Naive B cell (primary cell): ENCODE data around the gene TLK2. TPM values are rescaled to one million over a fixed set of nuclear protein-coding genes. Genes with fewer than 3 reads are reported as not detected.
"Not testable (repeated sequence)": the region's sequence is repeated elsewhere in the genome, so short reads cannot be mapped to it uniquely, and the experiment has no call there.

Experiments
- ATAC-seq, 2 donors: fragments of 150-1000 bp; cut with Tn5 transposase; 2 replicates each; pipeline ENCODE4 v1.10.0; 2021; ENCODE audit warnings: low read depth in 2 of 2, mild to moderate bottlenecking in 2 of 2, moderate library complexity in 2 of 2
- DNase-seq: peaks from one replicate; pipeline ENCODE4 v3.0.0; 2022
- H3K27ac Mint-ChIP-seq, 6 donors: one replicate each; pipeline ENCODE4 v1.8.0; 2020 to 2022; ENCODE audit warnings: mild to moderate bottlenecking in 6 of 6, mixed read lengths in 6 of 6, moderate library complexity in 5 of 6, inconsistent platforms in 2 of 6
- H3K27me3 Mint-ChIP-seq, 3 donors: one replicate each; pipeline ENCODE4 v1.8.0; 2021 to 2022; ENCODE audit warnings: mixed read lengths in 3 of 3, mild to moderate bottlenecking in 1 of 3
- H3K36me3 Mint-ChIP-seq, 2 donors: one replicate each; pipeline ENCODE4 v1.8.0; 2020 to 2022; ENCODE audit warnings: mixed read lengths in 2 of 2, inconsistent platforms in 1 of 2, mild to moderate bottlenecking in 1 of 2
- H3K4me1 Mint-ChIP-seq, 3 donors: one replicate each; pipeline ENCODE4 v1.8.0; 2020 to 2022; ENCODE audit warnings: mixed read lengths in 3 of 3, inconsistent platforms in 1 of 3, mild to moderate bottlenecking in 1 of 3, moderate library complexity in 1 of 3
- H3K4me3 Mint-ChIP-seq, 8 donors: one replicate each; pipeline ENCODE4 v1.8.0; 2020 to 2022; ENCODE audit warnings: mild to moderate bottlenecking in 8 of 8, mixed read lengths in 8 of 8, moderate library complexity in 8 of 8, inconsistent platforms in 2 of 8
- H3K9me3 Mint-ChIP-seq, 7 donors: one replicate each; pipeline ENCODE4 v1.8.0; 2020 to 2022; ENCODE audit warnings: mixed read lengths in 7 of 7, mild to moderate bottlenecking in 5 of 7, inconsistent platforms in 2 of 7, moderate library complexity in 1 of 7
- polyA plus RNA-seq, 6 donors: library from polyadenylated mRNA; unstranded; fragments of 300-500 nt; fragmentation: Illumina TruSeq; gene quantifications; one replicate each; pipeline ENCODE4 v1.2.3, GENCODE V29; 2021; ENCODE audit warnings: low read depth in 6 of 6

TLK2 gene
- polyA plus RNA-seq = 10 to 100 TPM in 5 of 6 donors, 1 to 10 TPM in 1; 9.0 to 18.4 (median 14.3) TPM

GRCh38 chr17:62478424-62478879, at the start of gene TLK2:
TSS of gene TLK2 (plus strand) at chr17:62478825. CDS start at chr17:62481126, 2,301 bp downstream.
- Mint-ChIP-seq H3K9me3 (no peaks in the 10 kb centered on the region), H3K36me3 (no peaks in the 10 kb centered on the region), H3K4me3 (peak within 1 kb of the TSS; percentile 80 to 97 (median 92)), H3K27ac (peak within 1 kb of the TSS; percentile 94 to 98 (median 95)), H3K27me3 (no peaks in the 10 kb centered on the region), H3K4me1 (peaks cover 18 to 45% (median 29%) of the 10 kb centered on the region in 3 donors)
- ATAC-seq (peak; percentile 71 to 72), DNase-seq (peak; percentile 81)

DNA sequence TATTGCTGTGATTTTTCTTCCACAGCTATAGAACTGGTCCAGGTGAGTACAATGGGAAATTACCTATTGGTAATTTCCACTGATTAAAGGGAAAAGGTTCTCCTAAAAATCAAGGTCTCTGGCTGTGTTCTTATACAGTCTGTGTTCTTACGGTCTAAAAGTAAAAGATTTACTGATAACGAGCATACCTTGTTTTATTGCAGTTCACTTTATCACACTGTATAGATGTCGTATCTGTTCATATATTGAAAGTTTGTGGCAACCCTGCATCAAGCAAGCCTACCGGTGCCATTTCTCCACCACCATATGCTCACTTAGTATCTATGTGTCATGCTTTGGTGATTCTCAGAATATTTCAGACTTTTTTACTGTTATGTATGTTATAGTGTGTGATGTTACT, 43.4 kb upstream of the TLK2 start:
- not testable (repeated sequence) for H3K27me3 Mint-ChIP-seq, H3K9me3 Mint-ChIP-seq, H3K27ac Mint-ChIP-seq, H3K4me3 Mint-ChIP-seq, H3K4me1 Mint-ChIP-seq, DNase-seq, H3K36me3 Mint-ChIP-seq, ATAC-seq

DNA sequence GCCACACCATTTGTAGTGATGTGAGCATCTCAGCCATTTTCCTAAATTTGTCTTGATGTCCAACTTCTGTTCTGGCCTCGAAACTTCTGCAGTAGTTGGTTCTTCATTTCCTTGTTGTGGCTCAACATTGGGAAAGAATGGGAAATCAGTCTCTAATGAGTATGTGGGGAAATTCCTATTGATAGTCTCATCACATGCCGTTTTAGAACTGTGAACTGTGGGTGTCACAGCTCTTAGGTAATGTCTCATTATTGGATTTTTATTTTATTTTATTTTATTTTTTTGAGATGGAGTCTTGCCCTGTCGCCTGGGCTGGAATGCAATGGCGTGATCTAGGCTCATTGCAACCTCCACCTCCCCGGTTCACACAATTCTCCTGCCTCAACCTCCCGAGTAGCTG, 37.4 kb upstream of the TLK2 start:
- not testable (repeated sequence) for H3K4me3 Mint-ChIP-seq, DNase-seq, H3K27me3 Mint-ChIP-seq, H3K27ac Mint-ChIP-seq, H3K4me1 Mint-ChIP-seq, H3K9me3 Mint-ChIP-seq, ATAC-seq, H3K36me3 Mint-ChIP-seq

DNA sequence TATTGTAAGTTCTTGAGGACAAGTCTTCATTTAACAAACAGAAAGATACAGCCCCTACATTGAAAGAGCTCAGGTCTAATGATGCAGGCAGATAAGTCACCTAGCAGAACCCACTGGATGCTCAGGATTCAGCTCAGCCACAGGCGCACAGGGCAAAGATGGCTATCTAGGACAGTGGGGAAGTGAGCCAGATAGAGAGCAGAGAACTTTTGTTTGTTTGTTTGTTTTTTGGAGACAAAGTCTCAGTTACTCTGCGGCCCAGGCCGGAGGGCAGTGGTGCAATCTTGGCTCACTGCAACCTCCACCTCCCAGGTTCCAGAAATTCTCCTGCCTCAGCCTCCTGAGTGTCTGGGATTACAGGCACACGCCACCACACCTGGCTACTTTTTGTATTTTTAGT, 34.6 kb upstream of the TLK2 start:
- H3K4me3 Mint-ChIP-seq = no peak overlapping the region
- ATAC-seq (no peak), DNase-seq (no peak)
- H3K4me1 Mint-ChIP-seq = no peaks in the 10 kb centered on the region
- H3K27ac Mint-ChIP-seq = peak overlapping the region in 1 of 6 donors; percentile 24
- H3K9me3 Mint-ChIP-seq = no peaks in the 10 kb centered on the region
- no peaks in the 10 kb centered on the region for H3K27me3 Mint-ChIP-seq
- H3K36me3 Mint-ChIP-seq = peaks cover 7 to 15% of the 10 kb centered on the region in 2 donors

GRCh38 chr17:62445791-62446190, 32.8 kb upstream of the TLK2 start:
- H3K36me3 Mint-ChIP-seq = peaks cover 9 to 15% of the 10 kb centered on the region in 2 donors
- not testable (repeated sequence) for DNase-seq, H3K9me3 Mint-ChIP-seq, H3K4me1 Mint-ChIP-seq, H3K27me3 Mint-ChIP-seq, H3K4me3 Mint-ChIP-seq, H3K27ac Mint-ChIP-seq, ATAC-seq

GRCh38 chr17:62452195-62452594, 26.4 kb upstream of the TLK2 start:
- not testable (repeated sequence) for H3K36me3 Mint-ChIP-seq, H3K9me3 Mint-ChIP-seq, H3K27me3 Mint-ChIP-seq
- DNase-seq = peak; percentile 14
- peak; percentile 72 to 73 for ATAC-seq
- Mint-ChIP-seq H3K4me1 (peaks cover 19 to 45% (median 27%) of the 10 kb centered on the region in 3 donors), H3K27ac (peak overlapping the region; percentile 69 to 97 (median 90)), H3K4me3 (peak overlapping the region in 6 of 8 donors; percentile 18 to 78 (median 56))

DNA sequence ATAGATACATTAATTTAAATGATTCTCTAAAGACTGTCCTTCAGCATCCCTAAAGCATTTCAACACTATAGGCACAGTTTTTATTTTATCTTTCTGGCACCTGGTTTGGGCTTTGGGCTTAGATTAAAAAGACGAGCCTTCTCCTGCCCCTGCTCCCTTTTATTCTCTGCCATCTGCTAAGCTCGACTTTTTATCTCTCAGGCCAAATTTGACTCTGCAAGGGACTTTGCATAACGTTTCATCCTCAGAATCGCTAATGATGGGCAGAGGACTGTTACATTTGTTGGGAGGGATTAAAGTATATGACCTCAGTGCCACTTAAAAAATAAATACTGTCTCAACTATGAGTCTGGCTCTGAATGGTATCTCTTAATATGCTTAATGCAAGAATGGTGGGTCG, 25.6 kb upstream of the TLK2 start:
- H3K27me3 Mint-ChIP-seq, ATAC-seq, DNase-seq, H3K9me3 Mint-ChIP-seq, H3K36me3 Mint-ChIP-seq: not testable (repeated sequence)
- H3K27ac Mint-ChIP-seq = peak overlapping the region; percentile 17 to 97 (median 86)
- H3K4me3 Mint-ChIP-seq = peak overlapping the region in 6 of 8 donors; percentile 35 to 85 (median 78)
- H3K4me1 Mint-ChIP-seq = peaks cover 19 to 48% (median 27%) of the 10 kb centered on the region in 3 donors

GRCh38 chr17:62453656-62454055, 25.0 kb upstream of the TLK2 start:
- H3K9me3 Mint-ChIP-seq, H3K27me3 Mint-ChIP-seq, DNase-seq, H3K36me3 Mint-ChIP-seq: not testable (repeated sequence)
- Mint-ChIP-seq H3K4me1 (peaks cover 19 to 54% (median 27%) of the 10 kb centered on the region in 3 donors), H3K27ac (peak overlapping the region; percentile 18 to 93 (median 81)), H3K4me3 (peak overlapping the region; percentile 53 to 85 (median 78))
- ATAC-seq = peak in 1 of 2 donors; percentile 14

- peaks cover 19 to 57% (median 27%) of the 10 kb centered on the region in 3 donors for H3K4me1 Mint-ChIP-seq
- H3K9me3 Mint-ChIP-seq, DNase-seq, H3K27me3 Mint-ChIP-seq, H3K36me3 Mint-ChIP-seq: not testable (repeated sequence)
- peak; percentile 67 to 74 for ATAC-seq
- peak overlapping the region; percentile 53 to 85 (median 78) for H3K4me3 Mint-ChIP-seq
- peak overlapping the region; percentile 18 to 93 (median 81) for H3K27ac Mint-ChIP-seq
Observed at GRCh38 chr17:62454111-62454510, 24.5 kb upstream of the TLK2 start.

- peaks cover 0 to 3% of the 10 kb centered on the region in 2 donors for H3K36me3 Mint-ChIP-seq
- no peaks in the 10 kb centered on the region for H3K9me3 Mint-ChIP-seq
- no peak for DNase-seq
- H3K4me3 Mint-ChIP-seq = peak overlapping the region in 1 of 8 donors; percentile 59
- ATAC-seq = no peak
- H3K4me1 Mint-ChIP-seq = peaks cover 23 to 66% (median 27%) of the 10 kb centered on the region in 3 donors
- H3K27ac Mint-ChIP-seq = peak overlapping the region in 2 of 6 donors; percentile 60 to 69
- H3K27me3 Mint-ChIP-seq = no peaks in the 10 kb centered on the region
Observed at GRCh38 chr17:62456016-62456415, 22.6 kb upstream of the TLK2 start.

- H3K9me3 Mint-ChIP-seq, H3K27me3 Mint-ChIP-seq, ATAC-seq, DNase-seq, H3K36me3 Mint-ChIP-seq: not testable (repeated sequence)
- peak overlapping the region in 5 of 8 donors; percentile 43 to 81 (median 64) for H3K4me3 Mint-ChIP-seq
- H3K4me1 Mint-ChIP-seq = peaks cover 16 to 58% (median 18%) of the 10 kb centered on the region in 3 donors
- H3K27ac Mint-ChIP-seq = peak overlapping the region in 4 of 6 donors; percentile 43 to 81 (median 56)
Observed at GRCh38 chr17:62458483-62458882, 20.1 kb upstream of the TLK2 start.

- not testable (repeated sequence) for ATAC-seq, H3K27me3 Mint-ChIP-seq, DNase-seq, H3K36me3 Mint-ChIP-seq, H3K9me3 Mint-ChIP-seq, H3K4me3 Mint-ChIP-seq
- peak overlapping the region in 1 of 6 donors; percentile 97 for H3K27ac Mint-ChIP-seq
- peaks cover 5 to 15% (median 9%) of the 10 kb centered on the region in 3 donors for H3K4me1 Mint-ChIP-seq
Observed at GRCh38 chr17:62464422-62464821, 14.2 kb upstream of the TLK2 start.

DNA sequence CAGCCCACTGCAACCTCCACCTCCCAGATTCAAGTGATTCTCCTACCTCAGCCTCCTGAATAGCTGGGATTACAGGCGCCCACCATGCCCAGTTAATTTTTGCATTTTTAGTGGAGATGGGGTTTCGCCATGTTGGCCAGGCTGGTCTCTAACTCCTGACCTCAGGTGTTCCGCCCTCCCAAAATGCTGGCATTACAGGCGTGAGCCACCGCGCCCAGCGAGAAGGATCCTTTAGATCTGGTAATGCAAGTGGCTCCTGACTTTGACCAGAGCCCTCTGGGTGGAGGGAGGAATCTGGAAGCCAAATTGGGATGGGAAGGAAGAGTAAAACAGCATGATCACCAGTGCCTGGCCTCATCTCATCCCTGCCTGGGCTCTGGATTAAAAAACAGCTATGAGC, 13.4 kb upstream of the TLK2 start:
- not testable (repeated sequence) for H3K27me3 Mint-ChIP-seq

GRCh38 chr17:62470666-62471379, 7.8 kb upstream of the TLK2 start:
- peak in 1 of 2 donors; percentile 38 for ATAC-seq
- DNase-seq, H3K9me3 Mint-ChIP-seq, H3K4me3 Mint-ChIP-seq, H3K36me3 Mint-ChIP-seq, H3K27me3 Mint-ChIP-seq: not testable (repeated sequence)
- Mint-ChIP-seq H3K4me1 (peaks cover 4 to 11% (median 10%) of the 10 kb centered on the region in 3 donors), H3K27ac (peak overlapping the region in 4 of 6 donors; percentile 21 to 83 (median 64))

More for the DNA sequence above, 13.4 kb upstream of the TLK2 start:
- not testable (repeated sequence) for ATAC-seq, H3K4me1 Mint-ChIP-seq, H3K9me3 Mint-ChIP-seq, H3K27ac Mint-ChIP-seq, DNase-seq, H3K4me3 Mint-ChIP-seq, H3K36me3 Mint-ChIP-seq
